GM19438 (cell line): ENCODE measurements around the gene PDIA5.

ENCODE experiments used
- ATAC-seq: cut with Tn5 transposase; IDR thresholded peaks from one replicate; pipeline ENCODE4 v1.9.1; 2021; ENCODE audit warnings: low read depth; ENCODE audit not compliant: unreplicated experiment

PDIA5 gene

DNA sequence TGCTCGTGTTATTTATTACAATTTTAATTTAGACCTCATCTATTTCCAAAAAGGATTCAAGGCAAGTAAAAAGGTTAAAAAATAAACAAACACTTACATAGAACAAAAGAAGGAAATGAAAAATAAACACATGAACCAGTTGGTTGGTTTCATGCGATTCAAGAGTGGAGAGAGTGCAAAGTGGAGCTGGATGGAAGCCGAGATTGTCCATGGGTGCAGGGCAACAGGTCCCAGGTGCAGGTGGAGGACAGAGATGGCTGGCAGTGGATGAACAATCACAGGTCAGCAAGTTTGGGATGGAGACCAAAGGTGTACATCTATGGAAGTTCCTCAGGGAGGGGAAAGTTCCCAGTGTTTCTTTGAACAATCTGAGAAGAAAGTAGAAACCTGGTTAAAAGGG lies 27.6 kb upstream of the PDIA5 start:
- ATAC-seq = no peak

DNA sequence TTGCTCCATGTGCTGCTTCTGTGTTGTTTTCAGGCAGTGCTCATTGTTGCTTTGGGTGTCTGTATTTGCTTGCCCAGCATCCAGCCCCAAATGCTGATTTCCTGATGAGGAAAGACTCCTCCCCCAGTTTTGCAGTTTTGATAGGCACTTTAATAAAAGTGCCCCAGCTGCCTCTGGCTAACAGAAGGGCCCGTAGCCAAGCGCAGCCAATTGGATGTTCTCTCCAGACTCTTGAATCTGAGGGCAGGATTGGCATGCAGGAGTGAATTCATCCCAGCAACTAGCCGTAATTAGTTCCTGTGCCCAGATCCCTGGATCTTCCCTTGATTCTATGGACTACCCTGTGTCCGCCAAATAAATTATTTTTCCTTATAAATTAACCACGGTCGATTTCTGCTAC lies 24.4 kb upstream of the PDIA5 start:
- ATAC-seq = no peak

DNA sequence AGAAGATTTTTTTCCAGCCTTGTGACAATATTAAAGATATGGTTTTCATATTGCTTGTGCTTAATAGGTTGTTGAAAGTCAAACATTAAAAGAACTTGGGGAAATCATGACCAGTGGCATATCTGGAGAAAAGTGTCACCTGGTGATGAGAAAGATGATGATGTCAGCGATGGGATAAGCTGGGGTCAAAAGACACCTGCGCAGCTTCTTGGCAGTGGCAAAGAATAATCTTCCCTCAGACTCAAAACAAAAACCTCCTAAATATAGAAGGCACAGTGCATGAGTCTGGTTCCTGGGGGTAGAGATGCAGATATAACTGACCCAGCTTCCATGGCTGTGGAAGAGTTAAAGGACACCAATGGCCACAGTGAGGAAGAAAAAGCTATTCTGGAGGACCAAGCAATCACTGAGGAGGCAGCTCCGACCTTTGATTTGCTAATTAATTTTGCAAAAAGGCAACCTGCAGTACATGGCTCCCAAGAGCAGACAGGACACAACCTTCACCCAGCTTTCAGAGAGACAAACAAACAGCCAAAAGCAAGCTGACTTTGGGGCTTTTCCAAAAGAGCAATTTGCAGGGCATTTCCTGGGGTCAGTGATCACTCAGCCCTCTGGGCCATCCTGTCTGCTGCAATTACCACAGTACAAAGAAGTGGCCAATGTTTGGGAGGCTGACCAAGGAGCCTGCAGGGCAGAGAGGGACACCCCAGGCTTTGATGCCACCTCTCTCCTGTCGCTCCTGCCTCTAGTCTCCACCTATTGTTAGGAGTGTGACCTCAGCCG lies 21.7 kb upstream of the PDIA5 start:
- no peak for ATAC-seq

DNA sequence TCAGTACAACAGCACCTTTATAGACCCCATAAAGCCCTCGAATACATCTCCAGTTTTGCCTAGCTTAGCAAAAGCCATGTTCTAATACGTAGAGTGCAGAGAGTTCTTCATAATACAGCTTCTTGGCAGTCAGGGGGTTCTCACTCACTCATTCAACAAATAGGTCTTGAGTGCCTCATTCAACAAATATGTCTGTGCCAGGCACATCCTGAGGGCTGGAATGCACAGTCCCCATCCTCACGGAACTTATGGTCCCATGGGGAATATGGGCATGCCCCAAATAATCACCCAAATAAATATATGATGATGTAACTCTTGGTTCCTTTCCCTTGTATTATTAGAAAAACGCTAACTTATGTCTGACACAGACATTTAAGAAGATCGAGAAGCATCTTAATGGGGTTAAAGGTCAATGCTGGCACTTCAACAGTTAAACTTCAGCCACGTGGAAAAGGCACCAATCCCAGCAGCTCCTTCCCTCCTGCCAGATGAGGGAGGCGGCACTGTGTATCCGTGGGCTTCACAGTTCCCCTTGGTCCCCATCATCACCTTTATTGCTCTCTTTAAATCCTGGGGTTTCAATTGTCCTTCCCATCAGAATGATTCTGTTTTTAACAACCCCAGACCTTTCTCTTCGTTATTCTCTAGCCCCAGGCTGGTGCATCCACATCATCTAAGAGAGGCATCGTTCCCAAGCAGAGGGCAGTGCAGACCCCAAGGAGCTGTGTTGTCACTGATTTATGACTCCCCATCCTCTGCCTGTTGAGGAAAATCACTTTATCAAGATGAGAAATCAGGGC lies 20.4 kb upstream of the PDIA5 start:
- no peak for ATAC-seq

DNA sequence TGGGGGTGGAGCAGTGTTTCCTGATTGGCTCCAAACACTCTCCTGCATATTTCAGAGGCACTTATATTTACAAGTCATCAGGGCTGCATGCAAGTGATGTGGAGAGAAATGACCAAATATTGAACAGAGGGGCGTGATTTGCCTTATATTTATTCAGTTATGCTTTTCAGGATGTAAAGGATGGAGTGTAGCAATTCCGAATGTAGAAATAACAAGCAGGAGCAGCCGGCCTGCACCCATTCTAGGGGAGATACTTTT lies 19.8 kb upstream of the PDIA5 start:
- no peak for ATAC-seq

DNA sequence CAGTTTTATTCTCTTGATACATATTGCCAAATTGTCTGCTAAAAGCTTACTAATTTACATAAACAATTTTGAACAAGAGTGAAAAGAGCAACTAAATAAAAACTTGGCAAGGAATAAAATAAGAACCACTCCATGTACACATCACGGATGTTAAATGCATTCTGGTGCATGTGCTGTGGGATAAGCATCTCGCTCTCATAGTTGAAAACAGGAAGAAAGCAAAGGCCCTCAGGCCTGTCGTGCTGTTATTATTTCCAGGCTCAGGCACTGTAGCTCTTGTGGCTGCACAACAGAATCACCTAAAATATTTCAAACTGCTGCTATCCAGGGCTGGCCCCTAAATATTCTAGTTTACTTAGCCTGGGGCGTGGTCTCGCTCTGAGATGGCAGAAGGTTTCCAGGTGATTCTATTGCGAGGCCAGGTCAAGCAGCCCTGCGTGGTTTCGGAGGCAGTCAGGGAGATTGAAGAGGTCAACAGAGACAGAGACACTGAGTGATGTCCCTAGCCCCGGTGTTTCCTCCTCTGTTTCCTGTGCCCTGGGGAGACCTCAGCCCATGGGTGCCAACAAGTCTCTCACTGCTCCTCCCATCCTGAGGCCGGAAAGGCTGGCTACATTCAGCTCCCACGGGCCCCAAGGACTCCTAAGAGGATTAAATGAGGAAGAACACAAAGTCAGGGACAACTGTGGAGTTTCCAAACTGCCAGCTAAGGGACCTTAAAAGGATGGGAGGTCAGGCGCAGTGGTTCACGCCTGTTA lies 18.2 kb upstream of the PDIA5 start:
- ATAC-seq = no peak

DNA sequence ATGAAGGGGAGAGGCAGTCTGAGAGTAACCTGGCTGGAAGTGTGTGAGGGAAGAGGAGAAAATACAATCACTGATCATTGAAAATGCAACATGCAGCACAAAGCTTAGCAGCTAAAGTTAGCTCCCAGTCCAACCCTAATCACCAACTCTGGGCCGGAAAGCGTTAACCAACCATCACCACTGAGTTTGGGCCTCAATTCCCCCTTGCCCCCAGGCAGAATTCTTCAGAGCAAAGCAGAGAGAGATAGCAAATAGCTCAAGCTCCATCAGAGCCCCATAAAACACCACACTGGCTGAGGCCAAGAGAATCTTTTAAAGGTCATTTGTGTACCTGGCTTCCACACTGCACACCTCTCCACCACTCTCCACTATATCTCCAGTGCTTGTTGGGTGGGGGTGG lies 16.2 kb upstream of the PDIA5 start:
- ATAC-seq = no peak

DNA sequence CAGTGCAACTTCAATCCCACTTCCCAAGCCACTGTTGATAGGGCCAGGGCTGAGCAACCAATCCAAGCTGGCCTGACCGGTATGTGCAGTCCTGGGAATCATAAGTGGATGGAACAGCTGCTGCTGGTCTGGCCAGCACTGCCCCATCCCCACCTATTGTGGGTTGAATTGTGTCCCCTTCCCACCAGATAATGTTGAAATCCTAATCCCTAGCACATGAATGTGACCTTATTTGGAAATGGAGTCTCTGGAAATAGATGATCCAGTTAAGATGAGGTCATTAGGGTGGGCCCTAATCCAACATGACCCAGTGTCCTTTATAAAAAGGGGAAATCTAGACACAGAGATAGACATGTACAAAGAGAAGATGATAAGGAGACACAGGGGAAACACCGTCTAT lies 13.7 kb upstream of the PDIA5 start:
- no peak for ATAC-seq

DNA sequence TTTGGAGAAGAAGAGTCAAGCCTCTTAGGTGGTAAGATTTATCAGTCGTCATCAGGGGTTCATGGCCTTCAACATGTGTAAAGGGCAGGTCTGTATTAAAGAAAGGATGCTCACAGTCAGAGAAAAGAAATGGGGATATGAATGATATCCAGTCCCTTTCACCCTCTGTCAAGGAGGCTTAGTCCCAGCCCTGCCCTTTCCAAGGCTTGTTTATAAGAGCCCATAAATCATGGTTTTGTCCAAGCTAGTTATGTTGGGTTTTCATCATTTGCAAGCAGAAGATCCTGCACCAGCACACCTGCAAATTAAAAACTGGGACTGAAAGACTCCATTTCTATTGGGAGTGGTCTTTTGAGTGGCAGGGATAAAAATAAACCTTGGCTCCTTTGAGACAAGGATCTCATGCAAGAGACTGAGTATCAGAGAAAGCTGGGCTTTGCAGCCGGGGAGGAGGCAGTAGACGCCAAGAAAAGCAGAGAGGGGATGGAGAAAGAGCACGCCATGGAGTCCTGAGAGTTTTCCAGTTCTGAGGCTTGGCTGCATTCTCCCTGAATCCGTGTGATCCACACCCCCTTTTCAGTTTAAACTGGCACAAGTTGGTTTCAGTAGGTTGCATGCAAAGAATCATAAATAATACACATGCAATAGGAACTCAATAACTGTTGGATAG lies 12.6 kb upstream of the PDIA5 start:
- ATAC-seq = no peak

DNA sequence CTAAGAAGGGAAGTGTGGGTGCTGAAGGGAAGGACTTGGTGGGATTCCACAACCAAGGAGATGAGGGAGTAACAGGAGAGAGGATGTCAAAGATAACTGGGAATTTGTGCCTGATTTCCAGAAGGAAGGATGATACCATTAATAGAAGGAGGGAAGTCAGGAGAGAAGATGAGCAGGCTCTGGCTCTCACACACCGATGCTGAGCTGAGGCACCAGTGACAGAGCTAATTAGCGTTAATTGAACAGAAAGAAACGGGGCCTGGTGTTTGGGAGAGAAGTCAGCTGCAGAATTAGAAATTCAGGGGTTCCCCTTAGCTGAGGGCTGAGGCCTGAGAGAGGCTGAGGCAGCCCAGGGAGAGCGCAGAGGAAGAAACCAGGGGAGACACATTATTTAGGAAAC lies 11.9 kb upstream of the PDIA5 start:
- no peak for ATAC-seq

DNA sequence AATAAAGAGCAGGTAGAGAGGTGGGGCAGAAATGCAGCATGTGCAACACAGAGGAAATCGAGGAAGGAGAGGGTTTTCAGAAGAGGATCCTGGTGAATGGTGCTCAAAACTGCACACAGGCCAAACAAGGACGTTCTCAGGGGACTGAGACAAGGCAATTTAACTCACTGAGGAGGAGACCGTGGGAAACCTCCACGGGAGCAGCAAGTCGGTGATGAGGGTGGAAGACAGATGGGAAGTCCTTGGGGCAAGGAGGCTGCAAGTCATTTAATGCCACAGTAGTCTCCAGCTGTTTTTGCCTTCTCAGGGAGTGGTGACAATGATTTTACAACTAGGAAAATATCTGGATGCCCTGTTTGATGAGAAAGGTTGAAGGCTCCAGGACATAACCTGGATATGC lies 11.5 kb upstream of the PDIA5 start:
- ATAC-seq = no peak

DNA sequence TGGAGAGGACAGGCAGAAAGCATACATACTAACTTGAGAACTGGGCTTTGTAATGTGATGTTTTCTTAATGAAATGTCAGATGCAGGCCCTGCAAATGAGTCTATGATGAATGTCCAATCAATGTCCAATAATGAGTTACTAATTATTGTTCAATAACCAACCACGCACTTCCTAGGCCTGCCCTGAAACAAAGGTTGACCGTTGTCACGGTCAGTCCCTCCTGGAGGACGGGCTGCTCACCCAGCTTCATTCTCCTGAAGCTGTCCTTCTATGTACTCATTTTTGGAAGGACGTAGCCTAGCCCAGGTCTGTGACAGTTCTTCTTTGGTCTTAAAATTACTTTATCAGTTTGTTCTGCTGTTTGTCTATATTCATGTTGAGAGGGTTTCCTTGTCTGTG lies 8.3 kb upstream of the PDIA5 start:
- ATAC-seq = no peak

DNA sequence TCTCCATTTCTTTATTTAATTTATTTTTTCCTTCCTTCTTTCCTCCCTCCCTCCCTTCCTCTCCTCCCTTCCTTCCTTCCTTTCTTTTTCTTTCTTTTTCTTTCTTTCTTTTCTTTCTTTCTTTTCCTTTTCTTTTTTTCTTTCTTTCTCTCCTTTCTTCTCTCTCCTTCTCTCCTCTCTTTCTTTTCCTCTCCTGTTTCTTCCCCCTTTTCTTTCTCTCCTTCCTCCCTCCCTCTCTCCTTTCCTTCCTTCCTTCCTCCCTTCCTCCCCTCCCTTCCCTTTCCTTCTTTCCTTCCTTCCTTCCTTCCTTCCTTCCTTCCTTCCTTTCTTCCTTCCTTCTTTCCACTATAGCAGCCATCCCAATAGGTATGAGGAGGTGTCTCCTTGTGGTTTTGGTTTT lies 6.8 kb upstream of the PDIA5 start:
- no peak for ATAC-seq

DNA sequence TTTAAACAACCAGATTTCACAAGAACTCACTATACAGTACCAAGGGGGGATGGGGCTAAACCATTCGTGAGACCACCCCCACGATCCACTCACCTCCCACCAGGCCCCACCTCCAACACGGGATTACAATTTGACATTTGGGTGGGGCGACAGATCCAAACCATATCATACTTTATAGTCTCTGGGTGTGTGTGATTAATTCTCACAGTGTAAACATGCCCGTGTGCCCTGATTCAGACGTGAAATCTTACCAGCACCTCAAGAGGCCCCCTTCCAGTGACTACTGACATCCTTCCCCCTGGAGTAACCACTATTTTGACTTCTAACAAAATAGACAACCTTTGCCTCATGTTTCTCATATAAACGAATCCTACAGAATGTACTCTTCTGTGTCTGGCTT lies 5.0 kb upstream of the PDIA5 start:
- no peak for ATAC-seq

DNA sequence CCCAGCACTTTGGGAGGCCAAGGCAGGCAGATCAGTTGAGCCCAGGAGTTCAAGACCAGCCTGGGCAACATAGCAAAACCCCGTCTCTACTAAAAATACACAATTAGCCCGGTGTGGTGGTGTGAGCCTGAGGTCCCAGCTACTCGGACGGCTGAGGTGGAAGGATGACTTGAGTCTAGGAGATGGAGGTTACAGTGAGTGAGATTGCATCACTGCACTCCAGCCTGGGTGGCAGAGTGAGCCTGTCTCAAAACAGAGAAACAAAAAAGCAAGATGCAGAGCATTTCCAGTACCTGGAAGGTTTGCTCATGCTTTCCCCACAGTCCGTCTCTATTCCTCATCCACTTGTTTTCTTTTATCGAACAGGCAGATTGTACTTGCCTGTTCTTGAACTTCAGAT lies 3.8 kb upstream of the PDIA5 start:
- no peak for ATAC-seq

DNA sequence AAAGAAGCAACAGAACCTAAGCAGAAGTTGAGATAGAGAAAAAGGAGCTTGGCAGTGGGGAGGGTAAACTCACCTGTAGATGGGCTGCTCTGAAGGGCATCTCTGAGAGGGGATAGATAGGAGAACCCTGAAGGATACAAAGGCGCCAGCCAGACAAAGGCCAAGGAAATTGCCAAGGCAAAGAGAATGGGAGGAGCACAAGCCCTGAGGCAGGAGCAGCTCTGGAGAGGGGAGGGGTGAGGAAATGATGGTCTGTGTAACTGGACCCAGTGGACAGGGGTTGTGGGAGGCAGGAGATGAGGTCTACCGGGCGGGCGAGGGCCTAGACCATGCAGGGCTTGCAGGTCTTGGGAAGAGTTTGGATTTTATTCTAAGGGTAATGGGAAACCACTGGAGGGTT lies 2.3 kb upstream of the PDIA5 start:
- ATAC-seq = no peak

DNA sequence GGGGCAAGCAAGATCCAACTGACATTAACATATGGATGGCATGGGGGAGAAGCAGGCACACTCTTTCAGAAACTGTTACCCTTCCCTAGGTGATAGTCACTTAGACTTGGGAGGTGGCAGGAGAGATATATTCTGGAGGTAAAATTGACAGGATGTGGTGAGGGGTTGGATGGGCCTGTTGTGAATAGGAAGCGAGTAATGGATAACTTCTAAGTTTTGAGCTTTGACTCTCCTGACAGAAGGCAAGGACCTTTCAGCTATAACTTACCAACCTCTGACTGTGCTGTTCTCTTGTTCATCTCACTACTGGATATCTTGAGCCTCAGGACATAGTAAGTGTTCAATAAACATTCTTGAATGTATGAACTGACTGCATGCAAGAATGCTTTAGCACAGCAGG lies 1.9 kb upstream of the PDIA5 start:
- no peak for ATAC-seq

DNA sequence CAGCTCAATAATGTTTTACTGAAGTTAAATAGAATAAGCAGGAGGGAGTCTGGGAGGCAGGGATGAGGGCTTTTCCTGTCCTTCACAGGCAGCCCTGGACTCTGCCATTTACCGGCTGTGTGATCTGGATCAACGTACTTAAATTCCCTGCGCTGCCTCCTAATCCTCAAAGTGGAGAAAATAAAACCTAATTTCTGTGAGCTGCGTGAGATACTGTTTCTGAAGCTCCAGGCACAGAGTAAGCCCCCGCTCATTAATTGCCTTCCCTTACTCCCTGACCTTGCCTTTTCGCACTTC lies 278 bp upstream of the PDIA5 start:
- ATAC-seq = no peak

DNA sequence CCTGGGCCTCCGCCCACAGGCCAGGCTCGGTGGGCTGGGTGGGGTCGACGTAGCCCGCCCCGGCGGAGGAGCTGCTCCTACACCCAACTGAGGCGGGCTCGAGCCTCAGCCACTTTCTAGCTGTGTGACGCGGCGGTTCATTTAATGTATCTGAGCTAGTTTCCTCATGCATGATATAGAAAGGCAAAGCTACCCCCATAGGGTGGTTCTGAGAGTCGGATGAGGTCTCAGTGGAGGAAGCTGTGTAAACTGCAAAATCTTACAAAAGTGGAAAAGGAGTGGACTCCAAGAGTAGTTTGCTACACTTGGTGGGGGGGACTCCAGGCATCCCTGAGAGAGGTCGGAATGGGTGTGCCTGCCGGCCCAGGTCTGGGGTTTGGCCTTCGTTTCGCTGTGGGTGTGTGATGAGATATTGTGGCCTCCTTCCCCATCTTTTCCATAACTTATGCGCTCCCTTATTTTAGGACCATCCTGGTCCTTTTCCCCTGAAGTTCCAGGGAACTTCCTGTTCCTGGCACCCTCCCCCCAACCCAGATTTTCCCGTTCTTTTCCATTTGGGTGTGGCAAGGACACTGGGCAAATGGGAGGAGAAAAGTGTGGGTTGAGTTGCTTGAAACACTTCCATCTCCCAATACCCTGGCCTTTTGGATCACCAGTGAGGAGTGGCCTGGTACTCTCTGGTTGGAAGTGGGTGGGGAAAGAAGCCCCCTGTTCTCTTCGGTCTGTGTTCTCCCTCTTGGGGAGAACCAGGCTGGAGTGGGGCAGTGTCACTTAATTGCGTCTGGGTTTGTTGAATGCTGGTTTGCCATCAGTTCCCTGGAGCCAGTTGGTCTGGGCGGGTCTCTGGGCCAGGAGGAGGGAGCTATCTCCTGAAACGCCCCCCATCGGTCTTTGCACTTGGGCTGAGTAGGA lies 1.1 kb downstream of the PDIA5 start:
- ATAC-seq = no peak

DNA sequence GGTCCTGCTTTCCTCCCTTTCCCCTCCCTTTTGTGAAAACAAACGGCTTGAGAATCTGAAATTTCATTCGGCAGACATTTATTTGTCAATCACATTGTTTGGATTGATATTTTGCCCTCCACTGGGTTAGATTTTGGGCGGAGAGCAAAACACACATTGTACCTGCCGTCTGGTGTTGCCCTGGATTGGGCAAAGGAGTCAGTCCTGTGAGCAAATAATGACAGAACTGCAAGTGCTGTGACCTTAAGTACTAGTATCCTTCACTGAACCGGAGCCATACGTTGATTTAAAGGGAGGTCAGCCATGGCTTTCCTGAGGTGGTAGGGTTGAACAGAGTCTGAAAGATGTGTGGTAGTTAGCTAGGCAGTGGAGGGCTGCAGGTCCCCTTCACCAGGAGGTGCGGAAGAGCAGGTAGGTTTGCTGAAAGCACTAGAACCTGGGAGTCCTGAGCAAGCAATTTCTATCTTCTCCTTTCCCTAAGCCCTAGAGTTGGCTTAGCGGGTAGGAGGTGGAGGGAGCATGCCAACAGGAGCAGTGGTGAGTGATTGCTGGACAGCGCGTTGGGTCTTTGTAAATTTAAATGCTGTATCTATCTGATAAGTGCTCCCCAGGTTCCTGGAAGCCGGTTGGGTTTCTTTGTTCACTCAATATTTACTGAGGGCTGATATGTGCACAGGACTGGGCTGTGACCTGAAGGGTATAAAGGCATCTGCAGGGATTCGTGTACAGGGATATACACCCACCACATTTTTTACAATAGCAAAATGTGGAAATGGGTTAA lies 2.0 kb downstream of the PDIA5 start:
- ATAC-seq = no peak
